Vagina (tissue), 2 donors: Measurements from ENCODE around the gene VPS18.

ENCODE experiments used
- CTCF ChIP-seq, 3 experiments: fragments of 450-650 bp in 2 of 3; fragments of 200-600 bp in 1 of 3; sonication (generic) in 1 of 3; IDR thresholded peaks; one replicate each; pipeline ENCODE4 v1.5.1; 2017 to 2019; ENCODE audit warnings: antibody characterized with exemption in 3 of 3, mild to moderate bottlenecking in 2 of 3, moderate library complexity in 2 of 3
- POLR2A ChIP-seq, 2 donors: fragments of 450-650 bp; IDR thresholded peaks; one replicate each; pipeline ENCODE4 v1.6.1; 2017; ENCODE audit warnings: antibody characterized with exemption in 2 of 2, mild to moderate bottlenecking in 2 of 2, moderate library complexity in 2 of 2
- POLR2AphosphoS5 ChIP-seq, 2 donors: sonication (generic); formaldehyde crosslinking; IDR thresholded peaks; one replicate each; pipeline ENCODE4 v1.9.0; 2017; ENCODE audit warnings: antibody characterized with exemption in 2 of 2, mild to moderate bottlenecking in 2 of 2, low read depth in 1 of 2; ENCODE audit not compliant: insufficient read depth in 1 of 2

- peak in 1 of 2 donors; percentile 52 for TF ChIP-seq POLR2AphosphoS5 (IDR thresholded peaks at IDR 0.05; ENCODE audit: insufficient read depth in 1 of 2, low read depth in 1 of 2)
- no peak for TF ChIP-seq CTCF (IDR thresholded peaks at IDR 0.05)
- no peak for TF ChIP-seq POLR2A (IDR thresholded peaks at IDR 0.05)
Observed at GRCh38 chr15:40909662-40910630, 15.7 kb downstream of the VPS18 start.
